Chondrocyte (in vitro differentiated cells): ENCODE measurements around the gene NUDT16. TPM values are rescaled to one million over a fixed set of nuclear protein-coding genes. Genes with fewer than 3 reads are reported as not detected.
"Not testable (repeated sequence)": the region's sequence is repeated elsewhere in the genome, so short reads cannot be mapped to it uniquely, and the experiment has no call there.

Experiments
- DNase-seq: peaks from one replicate; pipeline ENCODE4 v3.0.0; 2021; ENCODE audit warnings: mixed read lengths, low spot score
- H3K27ac Mint-ChIP-seq: one replicate; pipeline ENCODE4 v1.8.0; 2021; ENCODE audit warnings: mild to moderate bottlenecking, moderate library complexity, mixed read lengths; ENCODE audit not compliant: unreplicated experiment
- H3K27me3 Mint-ChIP-seq: 2 replicates; pipeline ENCODE4 v1.8.0; 2021; ENCODE audit warnings: low read depth, mixed read lengths
- H3K36me3 Mint-ChIP-seq: 2 replicates; pipeline ENCODE4 v1.8.0; 2021; ENCODE audit warnings: low read depth, mixed read lengths
- H3K4me1 Mint-ChIP-seq: 2 replicates; pipeline ENCODE4 v1.8.0; 2021; ENCODE audit warnings: low read depth, mild to moderate bottlenecking, mixed read lengths
- H3K4me3 Mint-ChIP-seq: one replicate; pipeline ENCODE4 v1.8.0; 2021; ENCODE audit warnings: mild to moderate bottlenecking, moderate library complexity, mixed read lengths; ENCODE audit not compliant: unreplicated experiment
- H3K9me3 Mint-ChIP-seq: 2 replicates; pipeline ENCODE4 v1.8.0; 2021; ENCODE audit warnings: low read depth, mixed read lengths
- CTCF ChIP-seq: fragments of 200-600 bp; sonication (generic); IDR thresholded peaks from 2 replicates; pipeline ENCODE4 v1.5.0; 2021; ENCODE audit warnings: antibody characterized with exemption, mild to moderate bottlenecking, moderate library complexity
- total RNA-seq: library from RNA; stranded (reverse); gene quantifications from 3 replicates; pipeline ENCODE4 v1.2.1, GENCODE V29; 2021

The NUDT16 gene
- total RNA-seq, 1 donor from 2014 or later: 11.6 TPM

DNA sequence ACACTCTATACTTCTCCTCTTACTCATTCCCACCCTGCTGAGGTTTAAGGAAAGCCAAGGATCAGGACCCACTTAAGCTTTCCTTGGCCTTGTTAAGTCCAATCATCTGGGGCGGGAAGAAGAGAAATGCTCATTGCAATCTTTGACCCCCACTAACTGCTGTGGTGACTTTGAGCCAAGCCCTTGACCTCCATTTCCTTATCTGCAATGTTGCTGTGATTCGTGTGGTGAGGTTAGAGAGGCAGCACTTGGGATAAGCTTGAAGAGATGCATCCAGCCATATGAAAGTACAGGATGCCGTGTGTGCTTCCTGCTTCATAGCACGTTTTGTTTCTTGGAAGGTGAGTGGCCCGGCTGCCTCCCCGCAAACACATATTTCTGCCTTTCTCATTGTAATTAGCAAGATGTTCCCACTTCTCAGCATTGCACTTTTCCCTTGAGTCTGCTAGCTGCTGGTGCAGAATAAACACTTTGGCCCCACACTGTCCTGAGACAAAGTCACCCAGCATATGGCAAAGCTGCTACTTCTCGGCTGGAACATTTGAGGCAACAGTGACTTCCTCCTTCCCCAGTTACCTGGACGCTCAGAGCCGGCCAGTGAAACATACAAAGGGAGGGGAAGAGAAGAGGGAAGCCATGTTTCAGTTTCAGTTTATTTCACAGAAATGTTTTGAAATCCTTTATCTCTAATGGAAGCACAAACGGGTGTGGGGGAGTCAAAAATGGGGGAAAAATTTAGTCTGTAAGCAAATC is 10.5 kb upstream of the NUDT16 start:
- TF ChIP-seq CTCF: no peak
- H3K4me3 Mint-ChIP-seq: no peak overlapping the region
- peaks cover 25% of the 10 kb centered on the region for H3K36me3 Mint-ChIP-seq
- H3K4me1 Mint-ChIP-seq: no peaks in the 10 kb centered on the region
- no peak for DNase-seq
- H3K27ac Mint-ChIP-seq: no peak overlapping the region
- no peaks in the 10 kb centered on the region for H3K9me3 Mint-ChIP-seq
- H3K27me3 Mint-ChIP-seq: no peaks in the 10 kb centered on the region

DNA sequence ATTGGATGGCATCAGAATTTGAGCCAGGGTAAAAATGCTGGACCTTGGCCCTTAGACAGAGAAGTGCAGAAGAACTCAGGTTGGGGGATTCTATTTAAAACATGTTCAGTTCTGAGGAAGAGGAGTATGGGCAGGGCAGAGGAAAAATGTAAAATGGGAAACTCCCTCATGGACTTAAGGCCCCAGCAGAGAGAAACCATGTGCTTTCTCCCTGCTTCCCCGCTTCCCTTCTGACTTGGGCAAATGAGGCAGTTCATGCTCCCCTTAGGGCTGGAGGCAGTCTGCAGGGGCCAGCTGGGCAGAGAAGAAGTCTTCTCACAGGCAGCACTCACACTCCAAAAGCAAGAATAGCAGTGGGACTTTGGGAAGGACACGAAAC is 9.9 kb upstream of the NUDT16 start:
- no peaks in the 10 kb centered on the region for H3K27me3 Mint-ChIP-seq
- no peaks in the 10 kb centered on the region for H3K9me3 Mint-ChIP-seq
- no peak overlapping the region for H3K4me3 Mint-ChIP-seq
- no peak overlapping the region for H3K27ac Mint-ChIP-seq
- TF ChIP-seq CTCF: no peak
- DNase-seq: no peak
- peaks cover 28% of the 10 kb centered on the region for H3K36me3 Mint-ChIP-seq
- no peaks in the 10 kb centered on the region for H3K4me1 Mint-ChIP-seq

- H3K27me3 Mint-ChIP-seq: no peaks in the 10 kb centered on the region
- peaks cover 3% of the 10 kb centered on the region for H3K4me1 Mint-ChIP-seq
- no peak for DNase-seq
- no peak overlapping the region for H3K4me3 Mint-ChIP-seq
- TF ChIP-seq CTCF: no peak
- H3K9me3 Mint-ChIP-seq: peaks cover 2% of the 10 kb centered on the region
- H3K36me3 Mint-ChIP-seq: peaks cover 32% of the 10 kb centered on the region
- H3K27ac Mint-ChIP-seq: no peak overlapping the region
These were observed 6.8 kb upstream of the NUDT16 start for GRCh38 chr3:131374741-131375140.

GRCh38 chr3:131380821-131381444 is 641 bp upstream of the NUDT16 start:
- H3K4me1 Mint-ChIP-seq: peaks cover 20% of the 10 kb centered on the region
- not testable (repeated sequence) for H3K9me3 Mint-ChIP-seq, DNase-seq, H3K27me3 Mint-ChIP-seq
- H3K4me3 Mint-ChIP-seq: peak overlapping the region; percentile 98
- peak overlapping the region; percentile 98 for H3K27ac Mint-ChIP-seq
- peaks cover 18% of the 10 kb centered on the region for H3K36me3 Mint-ChIP-seq

DNA sequence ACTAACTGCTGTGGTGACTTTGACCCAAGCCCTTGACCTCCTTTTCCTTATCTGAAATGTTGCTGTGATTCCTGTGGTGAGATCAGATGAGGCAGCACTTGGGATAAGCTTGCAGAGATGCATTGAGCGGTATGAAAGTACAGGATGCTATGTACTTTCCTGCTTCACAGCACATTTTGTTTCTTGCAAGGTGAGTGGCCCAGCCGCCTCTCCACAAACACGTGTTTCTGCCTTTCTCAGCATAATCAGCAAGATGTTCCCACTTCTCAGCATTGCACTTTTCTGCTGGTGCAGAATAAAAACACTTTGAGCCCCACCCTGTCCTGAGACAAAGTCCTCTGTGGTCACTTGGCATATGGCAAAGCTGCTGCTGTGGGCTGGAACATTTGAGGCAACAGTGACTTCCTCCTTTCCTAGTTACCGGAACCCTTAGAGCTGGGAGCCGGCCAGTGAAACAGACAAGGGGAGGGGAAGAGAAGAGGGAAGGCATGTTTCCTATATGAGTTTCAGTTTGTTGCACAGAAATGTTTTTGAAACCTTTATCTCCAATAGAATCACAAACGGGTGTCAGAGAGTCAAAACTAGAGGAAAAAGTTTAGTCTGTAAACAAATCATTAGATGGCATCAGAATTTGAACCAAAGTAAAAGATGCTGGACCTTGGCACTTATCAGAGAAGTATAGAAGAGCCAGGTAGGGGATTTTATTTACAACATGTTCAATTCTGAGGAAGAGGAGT is 5.0 kb downstream of the NUDT16 start:
- no peak for TF ChIP-seq CTCF
- no peaks in the 10 kb centered on the region for H3K9me3 Mint-ChIP-seq
- H3K4me3 Mint-ChIP-seq: no peak overlapping the region
- no peaks in the 10 kb centered on the region for H3K27me3 Mint-ChIP-seq
- no peak overlapping the region for H3K27ac Mint-ChIP-seq
- H3K36me3 Mint-ChIP-seq: peaks cover 12% of the 10 kb centered on the region
- peaks cover 17% of the 10 kb centered on the region for H3K4me1 Mint-ChIP-seq
- no peak for DNase-seq
